Measurements from ENCODE around the gene CITED2.

Gene CITED2

DNA sequence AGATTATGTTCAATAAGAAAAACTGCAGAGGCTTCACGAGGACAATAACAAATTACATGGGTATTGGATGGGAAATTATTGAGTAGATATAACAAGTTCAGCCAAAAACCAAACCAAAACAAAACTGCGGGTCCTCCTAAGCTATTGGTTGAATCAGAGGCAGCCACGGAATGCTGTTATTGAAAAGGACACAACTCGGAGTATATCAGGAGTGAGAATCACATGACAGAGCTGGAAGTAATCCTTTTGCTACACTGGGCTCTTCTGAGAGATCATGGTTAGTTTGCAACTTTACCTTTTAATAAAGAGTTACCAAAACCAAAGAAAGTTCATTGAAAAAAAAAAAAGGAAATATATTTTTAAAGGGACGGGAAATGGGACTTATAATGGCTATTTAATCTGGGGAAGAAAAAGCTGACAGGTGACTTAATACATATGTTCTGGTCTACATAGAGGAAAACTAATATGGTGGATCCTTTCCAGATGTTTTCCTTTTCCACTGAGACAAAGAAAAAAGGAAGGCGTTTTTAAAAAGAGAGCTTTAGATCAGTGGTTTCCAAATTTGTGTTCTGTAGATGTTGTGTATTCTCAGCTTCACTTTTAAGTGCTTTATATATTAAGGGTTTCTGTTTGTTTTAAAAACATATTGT, 6.9 kb upstream of the CITED2 start:
- DNase-seq: no peak

DNA sequence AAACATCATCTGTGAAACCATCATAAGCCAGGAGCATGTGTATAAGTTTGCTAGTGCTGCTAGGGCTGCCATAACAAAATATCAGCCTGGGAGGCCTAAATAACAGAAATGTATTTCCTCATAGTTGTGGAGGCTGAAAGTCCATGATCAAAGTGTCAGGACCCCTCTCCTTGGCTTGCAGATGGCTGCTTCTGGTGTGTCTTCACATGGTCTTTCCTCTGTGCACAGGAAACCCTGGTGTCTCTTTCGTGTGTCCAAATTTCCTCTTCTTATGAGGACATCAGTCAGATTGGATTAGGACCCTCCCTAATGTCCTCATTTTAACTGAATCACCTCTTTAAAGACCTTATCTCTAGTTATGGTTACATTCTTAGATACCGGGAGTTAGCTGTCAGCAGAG, 6.2 kb upstream of the CITED2 start:
- no peak for DNase-seq

DNA sequence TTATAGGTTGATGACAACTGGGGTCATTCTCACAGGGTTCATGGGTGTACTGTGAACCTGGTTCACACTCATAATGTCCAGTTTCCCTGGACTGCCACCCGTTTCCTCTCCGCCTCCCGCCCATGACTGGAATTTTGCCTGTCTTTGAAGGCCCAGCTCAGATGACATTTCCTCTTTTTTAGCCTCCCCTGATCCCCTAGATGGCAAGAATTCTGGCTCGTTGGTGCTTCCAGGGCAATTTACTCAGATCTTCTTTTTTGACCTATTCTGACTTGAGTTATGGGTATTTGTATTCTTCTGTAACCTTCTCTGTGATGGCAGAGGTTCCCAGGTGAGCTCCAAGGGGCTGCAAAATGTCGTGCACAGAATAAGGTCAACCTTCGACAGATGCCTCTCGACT, 5.7 kb upstream of the CITED2 start:
- no peak for DNase-seq

DNA sequence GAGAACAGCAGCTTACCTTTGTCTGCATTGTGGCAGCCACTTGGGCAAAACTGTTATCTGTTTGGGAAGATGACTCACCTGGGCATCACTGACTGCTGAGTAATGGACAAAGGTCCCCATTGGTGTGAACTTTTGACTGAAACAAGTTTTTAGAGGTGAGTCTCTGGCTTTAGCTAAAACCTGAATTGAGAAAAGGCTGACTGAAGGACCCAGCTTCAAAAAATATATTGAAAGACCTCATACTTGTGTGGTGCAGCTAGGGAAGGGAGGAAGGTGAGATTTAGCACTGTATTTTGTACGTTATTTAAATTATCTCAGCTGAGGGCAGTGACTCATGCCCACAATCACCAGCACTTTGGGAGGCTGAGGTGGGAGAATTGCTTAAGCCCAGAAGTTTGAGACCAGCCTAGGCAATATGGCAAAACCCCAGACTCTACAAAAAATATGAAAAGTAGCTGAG, 4.5 kb upstream of the CITED2 start:
- no peak for DNase-seq

DNA sequence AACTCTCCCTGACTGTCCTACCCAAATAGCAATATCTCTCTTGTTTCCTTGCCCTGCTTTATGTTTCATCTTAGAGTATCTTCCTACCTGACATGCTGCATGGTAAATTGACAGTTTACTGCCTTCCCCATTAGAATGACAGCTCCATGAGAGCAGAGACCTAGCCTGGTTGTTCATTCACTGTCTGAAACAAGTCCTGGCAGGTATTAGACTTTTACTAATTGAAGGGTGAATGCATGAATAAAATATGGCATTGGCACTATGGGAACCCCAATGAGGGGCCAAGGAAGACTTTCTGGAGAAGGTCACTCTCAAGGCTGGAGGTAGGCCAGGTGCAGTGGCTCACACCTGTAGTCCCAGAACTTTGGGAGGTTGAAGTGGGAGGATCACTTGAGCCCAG, 3.8 kb upstream of the CITED2 start:
- no peak for DNase-seq

DNA sequence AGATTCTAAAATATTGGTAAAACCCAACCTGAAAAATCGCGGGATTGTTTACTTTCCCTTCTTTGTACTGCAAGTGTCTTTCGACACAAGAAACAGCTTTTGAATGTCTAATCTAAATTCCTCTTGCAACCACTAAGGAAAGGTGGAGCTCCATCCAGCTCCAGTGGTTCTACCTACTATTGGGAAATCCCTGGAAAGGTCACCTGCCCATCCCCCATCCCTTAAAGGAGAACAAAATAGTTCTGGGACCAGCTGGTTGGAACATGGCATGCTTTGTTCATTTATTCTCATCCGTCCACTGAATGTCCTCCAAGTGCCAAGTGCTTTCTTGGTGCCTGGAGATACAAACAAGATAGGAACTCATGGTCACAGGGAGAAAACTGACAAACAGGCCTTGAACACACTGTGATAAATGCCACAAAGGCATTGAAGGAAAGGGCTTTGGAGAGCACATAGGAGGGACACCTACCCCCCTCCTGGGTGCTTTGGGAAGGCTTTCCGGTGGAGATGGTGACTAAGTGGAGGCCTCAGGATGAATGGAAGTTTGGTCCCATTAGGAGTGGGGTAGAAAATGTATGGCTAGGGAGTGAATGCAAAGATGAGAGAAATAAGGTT, 2.3 kb upstream of the CITED2 start:
- no peak for DNase-seq

DNA sequence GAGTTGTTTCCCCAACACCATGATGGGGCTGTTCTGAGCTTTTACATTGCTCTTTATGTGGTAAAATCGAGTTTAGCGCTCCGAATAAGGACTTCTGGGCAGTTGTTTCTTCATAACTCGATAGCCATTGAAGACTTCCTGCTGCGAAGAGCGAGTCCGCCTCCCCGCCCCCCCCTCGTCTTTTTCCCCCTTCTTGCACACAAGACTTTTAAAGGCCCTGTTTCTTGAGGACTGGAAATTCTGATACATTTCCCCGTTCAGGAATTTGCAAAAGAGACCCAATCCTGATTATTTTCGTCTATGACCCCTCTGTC, 1.5 kb upstream of the CITED2 start:
- DNase-seq: no peak

DNA sequence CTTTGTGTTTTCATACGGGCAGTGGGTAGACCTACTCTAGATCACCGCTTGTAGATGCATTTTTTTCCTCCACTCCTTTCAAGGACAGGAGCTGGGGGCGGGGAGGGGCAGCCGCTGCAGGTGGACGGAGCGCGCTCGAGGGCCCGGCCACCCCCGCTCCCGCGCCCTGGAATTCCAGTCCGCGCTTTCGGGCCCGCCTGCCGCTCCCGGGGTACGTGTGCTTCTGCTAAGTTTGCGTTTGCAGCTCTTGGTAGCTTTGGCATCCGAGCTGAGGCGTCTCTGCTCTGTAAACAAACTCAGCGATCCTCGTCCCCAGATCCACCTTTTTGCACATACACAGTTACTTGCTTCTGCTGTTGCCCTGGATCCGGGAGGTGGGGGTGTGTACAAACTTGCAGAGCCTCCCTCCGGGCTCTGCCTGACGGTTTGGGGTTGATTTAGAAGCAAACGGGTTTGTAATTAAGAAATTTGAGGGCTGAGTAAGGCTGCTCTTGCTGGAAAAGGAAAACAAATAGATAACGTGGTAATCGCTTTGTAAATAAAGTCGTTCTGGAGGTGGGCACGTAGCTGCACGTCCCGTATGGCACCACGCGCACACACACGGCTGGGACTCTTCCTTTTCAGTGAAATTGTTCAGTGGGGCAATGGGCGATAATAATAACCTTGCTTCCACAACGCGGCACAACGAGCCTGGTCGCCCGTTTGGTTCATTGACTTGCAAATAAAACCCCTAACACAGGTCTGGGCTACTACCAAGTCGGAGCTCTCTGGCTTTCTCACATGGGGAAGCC, 973 bp upstream of the CITED2 start:
- DNase-seq: peak; percentile 70

DNA sequence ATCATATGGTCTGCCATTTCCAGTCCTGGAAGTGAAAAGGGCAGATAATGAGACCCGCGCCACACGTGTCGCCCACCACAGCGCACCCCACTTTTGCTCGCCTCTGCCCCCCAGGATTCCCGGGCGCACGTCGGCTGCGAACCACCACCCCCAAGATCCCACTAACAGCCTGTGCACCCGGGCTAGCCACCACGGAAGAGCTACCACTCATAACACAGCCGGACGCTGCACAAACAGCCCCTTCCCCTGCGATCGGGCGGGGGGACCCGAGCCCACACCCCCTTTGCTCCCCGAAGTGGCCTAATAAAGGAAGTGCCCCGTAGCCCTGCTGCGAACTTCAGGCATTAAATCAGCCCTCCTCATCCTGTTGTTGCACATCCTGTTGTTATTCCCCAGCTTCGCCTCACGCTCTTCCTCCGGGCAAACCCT, 506 bp downstream of the CITED2 start:
- DNase-seq: no peak

DNA sequence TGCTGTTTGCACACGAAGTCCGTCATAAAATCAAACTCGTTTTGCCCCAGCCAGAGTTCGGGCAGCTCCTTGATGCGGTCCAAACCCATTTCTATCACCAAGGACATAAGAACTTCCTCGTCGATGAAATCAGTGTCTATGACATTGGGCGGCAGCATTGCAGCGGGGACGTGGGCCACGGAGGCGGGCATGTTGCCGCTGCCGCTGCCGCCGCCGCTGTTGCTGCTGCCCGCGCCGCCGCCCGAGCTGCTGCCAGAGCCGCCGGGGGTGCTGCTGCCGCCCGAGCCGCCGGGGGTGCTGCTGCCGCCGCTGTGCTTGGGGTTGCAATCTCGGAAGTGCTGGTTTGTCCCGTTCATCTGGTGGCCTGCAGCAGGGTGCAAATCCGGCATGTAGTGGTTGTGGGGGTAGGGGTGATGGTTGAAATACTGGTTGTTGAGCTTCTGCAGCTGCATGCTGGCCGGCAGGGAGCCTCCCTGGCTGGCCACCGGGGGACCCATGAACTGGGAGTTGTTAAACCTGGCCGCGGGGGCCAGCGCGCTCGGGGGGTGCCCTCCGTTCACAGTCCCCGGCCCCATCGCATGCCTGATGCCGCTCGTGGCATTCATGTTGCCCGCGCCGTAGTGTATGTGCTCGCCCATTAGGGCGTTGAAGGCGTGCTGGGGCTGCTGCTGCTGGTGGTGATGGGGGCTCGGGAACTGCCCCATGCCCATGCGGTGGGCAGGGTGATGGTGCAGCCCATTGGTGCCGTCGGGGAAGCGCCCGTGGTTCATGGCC, 1.1 kb downstream of the CITED2 start:
- DNase-seq: no peak

DNA sequence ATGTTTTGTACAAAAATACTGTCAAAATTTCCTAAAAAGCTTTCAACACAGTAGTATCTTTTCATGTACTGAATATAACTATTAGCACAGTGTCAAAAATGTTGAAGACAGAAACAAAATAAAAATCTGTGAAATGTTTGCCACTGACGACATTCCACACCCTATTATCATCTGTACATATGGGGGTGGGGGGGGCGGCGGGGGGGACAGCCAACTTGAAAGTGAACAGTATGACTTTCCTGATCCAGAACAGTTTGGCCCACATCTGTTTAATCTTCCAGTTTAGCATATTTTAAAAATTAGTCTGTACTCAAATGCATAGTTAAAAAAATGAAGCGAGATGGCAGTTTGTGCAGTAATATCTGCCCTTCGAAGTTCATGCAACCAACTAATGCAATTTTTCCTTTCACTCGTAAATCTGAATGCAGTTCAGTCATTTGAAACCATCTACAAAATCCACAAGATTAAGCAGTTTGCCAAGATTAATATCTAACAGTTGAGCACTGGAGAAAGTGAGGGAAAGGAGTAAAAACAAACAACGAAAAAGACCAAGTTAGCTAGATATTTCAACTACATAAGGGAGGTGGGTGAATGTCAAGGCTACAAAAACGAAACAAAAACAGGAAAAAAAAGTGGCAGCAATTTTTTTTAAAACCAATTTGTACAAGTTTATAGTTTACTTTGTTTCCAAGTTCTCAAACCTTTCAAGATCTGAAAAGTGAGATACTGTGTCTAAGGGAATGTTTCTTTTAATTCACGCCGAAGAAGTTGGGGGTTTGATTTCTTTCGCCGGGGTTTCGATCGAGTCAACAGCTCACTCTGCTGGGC, 1.9 kb downstream of the CITED2 start:
- DNase-seq: no peak

DNA sequence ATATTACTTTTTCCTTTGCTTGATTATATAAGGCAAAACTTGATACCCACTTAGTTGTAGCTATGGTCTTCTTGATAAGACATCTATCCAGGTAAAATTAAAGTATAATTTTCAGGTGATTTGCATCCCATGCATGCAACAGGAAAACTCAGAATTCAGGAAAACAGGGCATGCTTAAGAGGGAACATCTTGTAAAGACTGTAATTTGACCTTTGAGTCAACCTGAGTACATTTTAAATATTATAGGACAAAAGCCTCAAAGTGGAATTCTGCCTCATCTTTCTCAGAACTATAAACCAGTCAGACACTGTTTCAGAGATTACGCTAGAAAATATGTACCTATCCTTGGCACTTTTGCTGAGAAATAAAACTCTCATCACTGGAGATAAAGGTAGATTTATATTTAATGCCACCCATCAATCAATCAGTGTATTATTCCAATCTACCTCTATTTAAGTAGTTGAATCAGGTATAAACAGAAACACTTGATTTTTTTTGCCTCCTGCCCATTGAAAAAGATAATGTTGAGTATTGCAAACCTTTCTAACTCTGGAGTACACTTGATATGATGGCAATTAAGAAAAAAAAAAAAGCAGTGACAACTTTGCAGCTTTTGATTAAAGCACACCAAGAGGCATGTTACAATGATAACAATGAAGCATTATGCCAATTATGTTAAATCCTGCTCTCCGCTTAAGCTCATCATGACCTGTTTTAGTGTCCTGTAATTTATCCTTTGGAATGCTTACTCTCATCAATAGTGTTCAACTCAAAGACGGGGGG, 2.8 kb downstream of the CITED2 start:
- DNase-seq: no peak

DNA sequence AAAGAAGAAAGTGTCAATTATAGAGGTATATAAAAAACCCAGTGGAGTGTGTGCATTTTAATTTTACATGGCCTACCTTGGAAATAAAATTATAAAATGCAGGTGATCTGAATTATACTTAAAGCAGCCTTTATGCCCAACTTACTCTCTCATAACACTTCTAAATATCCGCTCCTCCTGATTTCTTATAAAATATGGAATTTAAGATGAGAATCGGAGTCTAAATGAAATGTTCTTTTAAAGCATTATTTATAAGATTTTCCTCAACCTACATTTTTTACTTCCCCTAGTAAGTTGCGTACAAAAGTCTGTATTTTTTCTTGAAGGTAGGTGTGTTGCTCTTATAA, 3.5 kb downstream of the CITED2 start:
- no peak for DNase-seq

DNA sequence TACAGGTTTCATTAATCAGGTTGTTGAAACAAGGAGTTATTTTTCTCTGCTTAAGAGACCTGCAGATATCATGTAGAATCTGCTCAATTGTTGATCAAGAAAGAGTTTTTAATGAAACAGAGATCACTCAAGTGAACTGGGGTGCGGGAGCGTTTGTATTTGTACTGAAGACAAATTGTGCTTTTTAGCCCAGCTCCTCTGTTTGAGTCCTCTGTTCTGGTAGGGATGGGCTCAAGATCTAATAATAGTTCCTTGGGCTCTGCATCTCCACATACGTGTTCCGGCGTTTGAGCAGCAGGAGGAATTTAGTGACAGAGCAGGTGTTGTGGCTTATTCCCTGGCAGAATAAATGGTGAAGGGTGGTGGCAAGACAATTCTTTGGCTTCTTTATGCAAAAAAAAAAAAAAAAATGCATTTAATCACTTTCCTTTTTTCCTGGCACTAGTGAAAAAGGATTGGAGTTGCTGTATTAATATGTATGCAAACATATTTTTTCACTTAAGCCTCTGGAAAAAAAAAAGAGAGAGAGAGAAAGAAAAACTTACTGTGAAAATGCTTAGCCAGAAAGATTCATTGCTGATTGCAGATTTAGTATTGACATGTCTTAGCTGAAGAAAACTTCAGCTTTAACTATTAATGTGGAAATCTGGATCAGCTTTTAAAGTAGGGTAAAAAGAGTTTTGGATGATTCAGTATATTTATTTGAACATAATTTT, 4.0 kb downstream of the CITED2 start:
- no peak for DNase-seq

DNA sequence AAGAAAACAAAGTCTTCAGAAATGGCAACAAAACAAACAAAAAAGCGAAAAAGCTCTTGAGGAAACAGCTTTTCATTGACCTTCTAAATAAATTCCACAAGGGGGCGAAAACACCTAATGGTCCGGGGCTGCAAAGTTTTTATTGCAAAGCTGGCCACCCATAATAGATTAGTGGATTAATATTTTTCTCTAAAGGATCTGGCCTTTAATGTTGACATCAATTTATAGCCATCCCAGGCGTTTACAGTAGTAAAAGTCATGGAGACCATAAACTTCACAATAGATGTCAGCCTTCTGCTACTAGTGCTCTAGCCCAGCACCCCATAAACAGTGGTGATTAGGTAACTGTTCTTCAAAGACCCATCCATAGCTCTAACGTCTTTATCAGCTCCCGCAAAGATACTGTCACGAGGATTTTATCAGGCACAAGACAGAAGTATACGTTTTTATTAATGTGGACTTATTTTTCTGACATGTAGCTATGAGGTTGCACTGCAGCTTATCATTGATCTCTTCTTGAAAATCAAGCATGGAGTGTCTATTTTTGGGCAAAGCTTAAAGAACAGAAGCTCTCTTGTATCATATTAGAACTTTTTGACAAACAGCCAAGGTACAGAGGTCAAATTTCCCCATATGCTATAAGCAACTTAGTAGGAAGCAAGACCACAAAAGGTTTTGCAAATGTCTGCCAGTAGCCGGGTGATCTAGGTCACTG, 4.7 kb downstream of the CITED2 start:
- DNase-seq: no peak

DNA sequence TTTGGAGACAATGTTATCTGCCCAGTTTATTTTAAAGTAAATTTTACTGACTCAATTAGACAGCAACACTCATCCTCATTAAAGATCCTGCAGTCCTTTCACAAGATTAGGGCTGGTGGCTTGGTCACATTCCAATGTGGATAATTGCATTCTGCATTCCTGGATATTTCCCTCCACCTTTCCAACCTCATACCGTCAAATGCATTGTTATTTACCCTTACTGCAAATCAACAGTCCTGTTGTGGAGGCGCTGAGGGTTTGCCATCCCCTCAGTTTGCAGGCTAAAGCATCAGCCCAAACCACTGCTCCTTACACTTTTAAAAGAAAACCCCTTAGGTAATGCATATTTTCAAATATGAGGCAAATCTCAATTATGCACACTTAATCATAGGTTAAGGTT, 5.4 kb downstream of the CITED2 start:
- DNase-seq: no peak

DNA sequence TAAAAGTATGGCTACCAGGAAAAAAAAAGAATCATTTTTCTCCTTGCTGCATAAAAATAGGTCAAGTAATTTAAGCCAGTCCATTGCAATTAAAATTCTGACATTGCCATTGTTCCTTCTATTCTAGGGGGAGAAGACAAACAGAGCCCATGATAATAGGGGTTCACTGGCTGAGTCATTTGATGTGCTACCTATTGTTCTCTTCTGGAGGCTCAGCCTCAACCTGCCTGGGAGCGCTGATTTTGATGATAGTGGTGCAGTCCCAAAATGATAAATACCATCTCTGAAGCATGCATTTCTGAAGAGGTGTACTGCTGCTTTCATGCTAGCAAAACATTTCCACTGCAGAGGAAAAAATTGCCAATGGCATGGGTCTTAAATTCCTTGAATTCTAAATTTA, 5.8 kb downstream of the CITED2 start:
- no peak for DNase-seq

DNA sequence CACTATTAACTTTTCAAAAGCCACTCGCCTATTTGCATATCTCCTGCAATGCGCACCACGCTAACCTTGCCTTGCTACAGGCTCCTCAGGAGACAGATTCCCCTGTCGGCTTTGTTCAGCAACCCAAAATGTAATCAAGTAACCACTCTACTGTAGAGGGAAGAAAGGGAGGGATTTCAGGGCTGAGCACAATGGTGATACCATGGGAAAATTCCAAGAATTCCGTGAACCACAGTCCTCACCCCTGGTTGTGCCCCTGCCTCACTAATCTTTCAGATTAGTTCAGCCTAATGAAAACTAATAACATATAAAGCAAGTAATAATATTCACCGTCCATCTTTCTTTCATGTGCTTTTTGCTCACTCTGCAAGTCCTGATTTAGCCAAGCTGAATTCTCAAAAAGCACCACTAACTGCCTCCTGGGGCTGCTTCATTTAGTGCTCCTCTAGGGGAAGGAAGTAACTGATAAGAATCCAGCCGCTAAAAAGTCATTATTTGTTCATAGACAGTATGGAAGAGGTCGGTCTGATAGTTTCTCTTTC, 6.6 kb downstream of the CITED2 start:
- no peak for DNase-seq

DNA sequence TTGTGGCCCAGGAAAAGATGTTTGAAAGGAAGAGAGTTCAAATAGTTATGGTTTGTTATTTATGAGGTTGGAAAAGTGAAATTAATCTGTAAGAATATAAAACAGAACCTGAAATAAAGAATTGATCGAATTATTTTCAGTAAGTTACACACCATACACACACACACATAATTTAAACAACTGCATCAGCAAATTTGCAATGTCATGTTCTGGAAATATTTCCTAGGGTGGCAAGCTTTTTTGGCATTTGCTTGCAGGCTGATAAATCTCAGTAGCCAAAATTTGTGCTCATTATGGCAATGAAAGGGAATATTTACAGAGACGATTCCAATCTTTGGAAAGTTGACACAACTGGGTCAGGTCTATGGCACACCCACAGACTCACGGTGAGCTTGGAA, 9.5 kb downstream of the CITED2 start:
- DNase-seq: no peak

DNA sequence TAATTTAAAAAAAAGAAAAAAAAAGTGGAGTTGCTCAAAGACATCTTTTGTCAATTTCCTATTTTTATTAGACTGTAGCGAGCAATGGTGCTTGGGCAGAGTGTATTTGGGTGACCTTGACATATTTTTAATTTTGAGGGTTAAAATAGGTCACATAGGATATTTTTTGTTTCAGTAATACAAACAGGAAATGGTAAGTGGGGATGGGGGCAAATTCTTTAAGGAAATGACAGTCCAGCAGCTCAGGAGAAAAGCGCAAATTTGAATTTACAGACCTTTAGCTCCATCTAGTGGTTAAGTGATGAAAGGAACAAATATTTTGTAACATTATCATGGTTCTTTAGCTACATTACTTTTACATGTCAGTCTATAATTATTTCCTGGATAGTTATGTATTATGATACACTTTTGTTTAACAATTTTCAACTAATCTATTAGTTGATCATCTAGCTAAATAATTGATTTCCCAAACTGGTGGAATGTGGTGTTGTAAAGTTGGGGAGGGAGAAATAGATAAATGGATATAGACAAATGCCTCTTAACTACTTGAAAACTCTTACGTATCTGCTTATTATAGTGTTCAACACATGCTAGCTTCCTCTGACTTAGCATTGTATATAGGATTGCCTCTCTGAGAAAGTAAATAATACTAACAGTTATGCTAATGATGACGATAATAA, 10.0 kb downstream of the CITED2 start:
- peak; percentile 26 for DNase-seq
